Hepatocyte (in vitro differentiated cells): ENCODE data around the gene RIMBP2. TPM values are rescaled to one million over a fixed set of nuclear protein-coding genes. Genes with fewer than 3 reads are reported as not detected.

Experiments used
- DNase-seq: peaks from one replicate; pipeline ENCODE4 v3.0.0-alpha.2; 2016; ENCODE audit warnings: low spot score
- H2AFZ ChIP-seq: fragments of 200-600 bp; sonication (generic); 2 replicates; pipeline ENCODE4 v1.6.0; 2016; ENCODE audit warnings: antibody characterized with exemption, mild to moderate bottlenecking
- H3K27ac ChIP-seq: fragments of 200-600 bp; sonication (generic); 2 replicates; pipeline ENCODE4 v1.5.1; 2016; ENCODE audit warnings: mild to moderate bottlenecking
- H3K27me3 ChIP-seq: fragments of 200-600 bp; sonication (generic); 2 replicates; pipeline ENCODE4 v1.6.1; 2016
- H3K36me3 ChIP-seq: fragments of 200-600 bp; sonication (generic); replicated peaks from 2 replicates; pipeline ENCODE4 v1.5.1; 2016; ENCODE audit warnings: low read depth; ENCODE audit not compliant: insufficient read depth
- H3K4me1 ChIP-seq: fragments of 200-600 bp; sonication (generic); 2 replicates; pipeline ENCODE4 v1.5.1; 2016; ENCODE audit warnings: mild to moderate bottlenecking, moderate library complexity; ENCODE audit not compliant: insufficient read depth
- H3K4me2 ChIP-seq: fragments of 200-600 bp; sonication (generic); 2 replicates; pipeline ENCODE4 v1.6.0; 2016
- H3K4me3 ChIP-seq: fragments of 200-600 bp; sonication (generic); 2 replicates; pipeline ENCODE4 v1.5.1; 2016; ENCODE audit warnings: mild to moderate bottlenecking
- H3K79me2 ChIP-seq: fragments of 200-600 bp; sonication (generic); 2 replicates; pipeline ENCODE4 v1.6.0; 2017; ENCODE audit warnings: mild to moderate bottlenecking
- H3K9me2 ChIP-seq: fragments of 200-600 bp; sonication (generic); replicated peaks from 2 replicates; pipeline ENCODE4 v1.6.0; 2017; ENCODE audit warnings: mild to moderate bottlenecking; ENCODE audit not compliant: insufficient read depth
- H3K9me3 ChIP-seq: fragments of 200-600 bp; sonication (generic); 2 replicates; pipeline ENCODE4 v1.5.1; 2016; ENCODE audit warnings: low read depth, mild to moderate bottlenecking
- H4K20me1 ChIP-seq: fragments of 200-600 bp; sonication (generic); 2 replicates; pipeline ENCODE4 v1.6.0; 2016; ENCODE audit warnings: mild to moderate bottlenecking; ENCODE audit not compliant: insufficient read depth, poor library complexity, severe bottlenecking
- CTCF ChIP-seq: fragments of 200-600 bp; sonication (generic); IDR thresholded peaks from 2 replicates; pipeline ENCODE4 v1.5.1; 2016; ENCODE audit warnings: antibody characterized with exemption, mild to moderate bottlenecking; ENCODE audit not compliant: poor library complexity
- EZH2 ChIP-seq: fragments of 200-600 bp; sonication (generic); IDR thresholded peaks from 2 replicates; pipeline ENCODE4 v1.6.1; 2016; ENCODE audit warnings: antibody characterized with exemption, mild to moderate bottlenecking, borderline replicate concordance
- EZH2phosphoT487 ChIP-seq: fragments of 200-600 bp; sonication (generic); IDR thresholded peaks from one replicate; pipeline ENCODE4 v1.6.1; 2018; ENCODE audit warnings: antibody characterized with exemption, mild to moderate bottlenecking, low read depth, moderate library complexity; ENCODE audit not compliant: unreplicated experiment, severe bottlenecking
- WGBS: methylation state at CpG from one replicate; pipeline ENCODE4 v1.1.6; 2016; ENCODE audit warnings: low lambda C conversion rate; ENCODE audit errors: missing lambda C conversion rate; 5-methylcytosine and 5-hydroxymethylcytosine counted together
- polyA plus RNA-seq: library from polyadenylated mRNA; unstranded; fragments of >200 nt; fragmentation: Nextera tagmentation; extraction: Ambion mirVana; gene quantifications from 2 replicates; pipeline ENCODE4 v1.2.1, GENCODE V29; 2016
- total RNA-seq: library from RNA; depleted of rRNA; stranded (reverse); fragments of >200 nt; gene quantifications from 2 replicates; pipeline ENCODE4 v1.2.3, GENCODE V29; 2014

Gene RIMBP2
- total and polyA plus RNA-seq, 2 experiments from 2014 or later, result 2.5 to 4.4 TPM

GRCh38 chr12:130523863-130524614, 192.1 kb downstream of the RIMBP2 start:
- Histone ChIP-seq H4K20me1 (no peaks in the 10 kb centered on the region), H2AFZ (no peak overlapping the region), H3K4me3 (no peak overlapping the region), H3K4me2 (no peak overlapping the region), H3K27ac (no peak overlapping the region), H3K79me2 (no peaks in the 10 kb centered on the region), H3K27me3 (no peaks in the 10 kb centered on the region), H3K9me3 (no peaks in the 10 kb centered on the region), H3K36me3 (no peaks in the 10 kb centered on the region), H3K9me2 (no peaks in the 10 kb centered on the region), H3K4me1 (no peaks in the 10 kb centered on the region)
- TF ChIP-seq EZH2phosphoT487 (no peak), EZH2 (no peak), CTCF (no peak)
- DNase-seq, result no peak
- 85% methylated on average over 9 of the region's 9 CpGs for WGBS

- Histone ChIP-seq H3K9me3 (no peaks in the 10 kb centered on the region), H3K79me2 (no peaks in the 10 kb centered on the region), H3K27ac (no peak overlapping the region), H2AFZ (no peak overlapping the region), H3K27me3 (no peaks in the 10 kb centered on the region), H4K20me1 (no peaks in the 10 kb centered on the region), H3K4me1 (no peaks in the 10 kb centered on the region), H3K36me3 (no peaks in the 10 kb centered on the region), H3K4me2 (no peak overlapping the region), H3K4me3 (no peak overlapping the region), H3K9me2 (no peaks in the 10 kb centered on the region)
- no peak for DNase-seq
- no peak for TF ChIP-seq EZH2phosphoT487
- TF ChIP-seq EZH2, result no peak
- no peak for TF ChIP-seq CTCF
- WGBS, result 88% methylated on average over 9 of the region's 9 CpGs
Measured at GRCh38 chr12:130523208-130523607, 192.9 kb downstream of the RIMBP2 start.

- 84% methylated on average over 17 of the region's 17 CpGs for WGBS
- Histone ChIP-seq H3K9me3 (no peaks in the 10 kb centered on the region), H3K9me2 (no peaks in the 10 kb centered on the region), H4K20me1 (no peaks in the 10 kb centered on the region), H3K4me2 (no peak overlapping the region), H2AFZ (no peak overlapping the region), H3K79me2 (no peaks in the 10 kb centered on the region), H3K27me3 (no peaks in the 10 kb centered on the region), H3K4me1 (no peaks in the 10 kb centered on the region), H3K36me3 (no peaks in the 10 kb centered on the region), H3K4me3 (no peak overlapping the region), H3K27ac (no peak overlapping the region)
- no peak for DNase-seq
- TF ChIP-seq EZH2phosphoT487 (no peak), CTCF (no peak)
Measured at GRCh38 chr12:130522244-130522834, 193.8 kb downstream of the RIMBP2 start.
